AG08396 (cell line): ENCODE measurements around the gene RYK.
"Not testable (repeated sequence)": the region's sequence is repeated elsewhere in the genome, so short reads cannot be mapped to it uniquely, and the experiment has no call there.

Experiments
- DNase-seq: peaks from one replicate; pipeline ENCODE4 v3.0.0; 2012; ENCODE audit warnings: low spot score, mixed read lengths

Gene RYK

GRCh38 chr3:134255404-134255803, 4.7 kb upstream of the RYK start:
- DNase-seq: no peak

DNA sequence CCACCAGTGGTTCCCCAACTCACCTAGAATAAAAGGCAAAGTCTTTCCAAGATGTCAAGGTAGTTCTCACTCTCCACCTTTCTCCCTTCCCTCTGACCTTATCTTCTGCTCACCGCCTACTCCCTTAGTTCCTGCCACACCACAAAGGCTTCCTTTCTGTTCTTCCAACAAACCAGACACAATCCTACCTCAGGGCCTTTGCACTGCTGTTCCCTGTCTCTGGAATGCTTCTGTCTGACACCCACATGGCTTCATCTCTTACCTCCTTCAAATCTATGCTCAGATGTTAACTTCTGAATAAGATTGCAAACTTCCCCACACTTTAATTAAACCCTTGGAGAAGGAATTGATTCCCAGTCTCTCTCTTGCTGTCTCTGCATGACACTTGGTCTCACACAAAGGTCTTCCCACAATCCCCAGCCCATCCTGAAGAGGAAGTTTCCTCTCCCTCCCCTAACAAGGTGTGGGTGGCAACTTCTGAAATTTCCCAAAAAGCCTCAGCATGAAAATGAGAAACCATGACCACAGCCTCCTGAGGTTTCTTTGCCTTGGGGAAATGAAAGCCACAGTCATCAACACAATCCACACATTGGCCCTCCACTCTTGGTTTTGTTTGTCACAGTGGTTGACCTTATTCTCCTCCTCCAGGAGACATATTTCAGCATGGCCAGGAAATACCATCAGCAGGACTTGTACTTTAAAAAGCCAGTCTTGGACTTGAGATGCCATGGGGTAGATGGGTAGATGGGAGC, 3.0 kb upstream of the RYK start:
- no peak for DNase-seq

DNA sequence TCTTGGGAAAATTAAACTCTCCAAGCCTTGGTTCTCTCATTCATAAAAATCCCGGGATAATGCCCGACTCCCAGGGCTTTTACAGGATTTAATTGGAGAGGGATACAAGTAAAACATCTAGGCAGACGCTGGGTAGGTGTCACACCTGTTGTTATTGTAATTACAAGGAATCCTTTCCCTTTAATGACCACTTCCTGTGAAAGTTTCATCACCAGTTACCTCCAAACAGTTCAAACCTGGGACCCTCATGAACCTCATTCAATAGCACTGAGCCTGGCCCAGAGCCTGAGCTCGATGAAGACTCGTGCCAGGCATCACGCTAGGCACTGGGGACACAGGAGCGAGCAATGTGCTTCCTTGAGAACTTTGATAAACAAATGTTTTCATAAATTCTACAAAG, 2.1 kb upstream of the RYK start:
- no peak for DNase-seq

DNA sequence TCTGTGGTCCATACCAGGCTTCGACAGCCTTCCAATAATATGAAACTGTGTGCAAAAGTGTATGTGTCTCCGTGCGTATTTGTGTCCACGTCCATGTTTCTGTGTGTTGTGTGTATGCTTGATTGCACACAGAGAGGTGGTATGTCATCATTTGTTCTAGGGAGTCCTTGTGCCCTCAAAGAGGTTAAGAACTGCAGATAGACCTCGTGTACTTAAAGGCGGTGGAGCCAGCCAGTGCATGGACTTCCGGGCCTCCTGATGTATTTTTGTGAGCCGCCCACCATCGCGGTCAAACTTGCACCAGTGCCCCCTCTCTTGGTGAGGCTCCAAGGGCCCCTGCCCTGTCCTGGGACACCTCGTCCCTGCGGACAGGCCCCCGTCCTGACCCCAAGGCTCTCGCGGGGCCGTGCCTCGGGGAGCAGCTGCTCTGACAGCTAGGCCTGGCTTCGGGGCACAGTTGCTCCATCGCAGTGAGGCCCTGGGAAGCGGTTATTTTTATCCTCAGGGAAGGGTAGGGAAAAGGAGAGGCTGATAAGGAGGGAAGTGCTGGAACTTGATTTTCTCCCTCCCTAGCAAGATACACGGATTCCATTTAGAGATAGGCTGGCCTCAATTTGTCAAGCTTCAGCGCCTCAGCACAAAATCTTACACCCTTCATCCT, 1.2 kb upstream of the RYK start:
- no peak for DNase-seq

GRCh38 chr3:134249935-134250716, 533 bp downstream of the RYK start:
- DNase-seq: peak; percentile 79

- DNase-seq: no peak
Measured at GRCh38 chr3:134249296-134249841, 1.3 kb downstream of the RYK start.

- DNase-seq: no peak
Measured at GRCh38 chr3:134244921-134245320, 5.7 kb downstream of the RYK start.

DNA sequence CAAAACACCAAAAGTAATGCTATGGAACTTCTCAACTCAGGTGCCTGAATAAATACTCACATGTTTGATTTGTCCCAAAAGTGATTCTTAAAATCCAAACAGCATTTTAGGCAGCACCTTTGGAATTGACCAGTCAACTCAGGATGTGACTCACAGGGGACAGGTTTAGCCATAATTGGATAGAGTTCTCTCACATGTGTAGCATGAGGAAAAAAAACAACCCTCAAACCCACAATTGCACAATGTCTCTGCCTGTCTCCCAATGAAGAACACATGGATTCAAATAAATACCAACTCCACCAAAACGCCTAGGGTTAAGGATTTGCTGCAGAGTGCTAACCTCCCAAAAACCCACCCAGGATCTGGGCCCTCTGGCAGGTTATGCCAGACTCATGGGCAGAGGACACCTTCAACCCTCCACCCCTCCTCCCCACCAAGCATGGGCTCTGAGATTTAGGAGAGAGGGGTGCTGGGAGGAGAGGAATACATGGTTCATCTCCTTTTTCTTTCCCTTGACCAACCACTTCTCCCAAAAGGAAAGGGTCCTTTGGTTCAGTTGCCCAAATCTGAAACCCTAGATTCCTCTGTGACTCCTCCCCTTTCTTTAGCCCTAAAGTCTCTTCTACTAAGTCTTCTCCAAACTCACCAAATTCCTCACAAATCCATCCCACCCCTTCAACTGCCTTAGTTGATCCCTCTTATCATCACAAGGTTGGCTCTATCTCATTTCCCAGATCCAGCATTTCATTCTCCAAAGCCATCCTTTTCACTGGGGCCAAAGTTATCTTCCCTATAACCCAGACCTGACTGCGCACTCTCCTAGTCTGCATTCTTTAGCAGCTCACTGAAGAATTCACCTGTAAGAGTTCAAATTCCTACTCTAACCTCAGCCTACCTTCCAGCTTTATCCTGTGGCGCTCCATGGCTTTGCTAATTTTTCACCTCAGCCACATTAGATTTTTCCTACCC, 7.7 kb downstream of the RYK start:
- peak; percentile 61 for DNase-seq

GRCh38 chr3:134239538-134239937, 11.1 kb downstream of the RYK start:
- DNase-seq: no peak

- DNase-seq: no peak
Measured at GRCh38 chr3:134237454-134238145, 13.1 kb downstream of the RYK start.

- no peak for DNase-seq
Measured at GRCh38 chr3:134236505-134237170, 14.0 kb downstream of the RYK start.

DNA sequence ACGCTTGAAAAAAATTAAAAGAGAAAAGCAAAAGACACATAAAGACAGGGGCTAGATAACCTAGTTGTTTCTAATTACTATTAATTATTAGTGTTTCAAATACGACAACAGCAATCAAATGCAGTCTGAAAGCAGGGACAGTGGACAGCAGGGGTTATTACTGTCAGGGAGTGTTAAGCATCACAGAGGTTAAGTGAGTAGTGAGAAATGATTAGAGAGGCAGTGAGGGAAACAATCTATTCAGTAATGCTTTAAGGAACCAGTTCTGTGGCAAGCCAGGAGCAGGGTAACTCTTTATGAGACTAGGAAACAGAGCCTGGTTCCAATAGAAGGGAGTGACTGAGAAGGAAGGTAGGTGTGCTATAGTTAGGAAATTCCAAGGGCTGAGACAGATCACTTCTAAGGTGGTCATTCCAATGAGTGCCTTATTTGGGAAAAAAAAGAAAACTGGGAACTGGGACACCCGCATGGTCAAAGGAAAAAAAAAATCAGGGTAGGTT, 15.0 kb downstream of the RYK start:
- no peak for DNase-seq

DNA sequence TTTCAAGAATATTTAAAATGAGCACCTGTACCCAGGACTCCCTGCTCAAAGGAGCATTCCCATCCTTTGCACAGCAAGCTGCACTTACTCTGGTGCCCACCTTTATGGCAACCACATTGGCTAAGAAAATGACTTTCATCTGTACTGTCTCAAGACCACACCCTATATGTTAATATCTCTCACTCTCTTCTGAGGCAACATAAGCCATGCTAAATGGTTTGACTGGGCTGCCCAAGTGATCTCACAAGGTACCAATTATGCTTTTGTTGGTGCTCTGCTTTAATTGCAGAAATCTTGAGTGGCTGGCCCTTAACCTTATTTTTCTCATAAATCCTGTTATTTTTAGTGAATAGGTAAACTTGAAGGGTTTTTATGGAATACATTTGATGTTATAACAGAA, 17.7 kb downstream of the RYK start:
- DNase-seq: no peak

DNA sequence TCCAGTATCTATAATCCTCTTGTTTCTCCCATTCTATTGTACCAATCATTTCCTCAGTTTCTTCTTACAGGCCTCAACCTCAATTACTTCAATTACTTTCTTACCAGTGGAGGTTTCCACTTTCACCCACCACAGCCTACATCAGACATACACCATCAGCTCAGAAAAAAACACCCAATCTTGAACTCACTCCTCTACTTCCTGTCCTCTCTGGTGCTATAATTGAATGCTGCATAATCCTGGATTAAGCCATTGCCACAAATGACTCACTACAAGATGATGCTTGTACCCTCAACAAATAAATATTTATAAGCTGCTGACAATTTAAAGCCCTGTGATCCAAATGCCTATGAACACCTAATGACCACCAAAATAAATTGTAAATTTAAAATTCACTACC, 18.5 kb downstream of the RYK start:
- no peak for DNase-seq

- DNase-seq: no peak
Measured at GRCh38 chr3:134231131-134231530, 19.5 kb downstream of the RYK start.

DNA sequence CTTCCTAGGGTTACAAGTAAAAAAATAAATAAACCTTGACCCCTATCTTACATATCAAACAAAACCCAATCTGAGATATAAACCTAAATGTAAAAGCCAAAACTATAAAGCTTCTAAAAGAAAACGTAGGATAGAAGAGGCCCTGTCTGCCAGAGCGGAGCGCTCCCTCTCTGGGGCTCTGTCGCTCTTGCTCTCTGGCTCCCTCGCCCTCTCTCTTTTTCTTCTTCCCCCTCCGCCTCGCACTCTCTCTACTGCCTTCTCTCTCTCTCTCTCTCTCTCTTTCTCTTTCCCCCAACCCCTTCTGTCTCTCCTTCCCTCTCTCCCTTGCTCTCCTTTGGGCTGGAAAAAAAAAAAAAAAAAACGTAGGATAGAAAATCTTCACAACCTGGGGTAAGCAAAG, 21.6 kb downstream of the RYK start:
- DNase-seq: no peak

DNA sequence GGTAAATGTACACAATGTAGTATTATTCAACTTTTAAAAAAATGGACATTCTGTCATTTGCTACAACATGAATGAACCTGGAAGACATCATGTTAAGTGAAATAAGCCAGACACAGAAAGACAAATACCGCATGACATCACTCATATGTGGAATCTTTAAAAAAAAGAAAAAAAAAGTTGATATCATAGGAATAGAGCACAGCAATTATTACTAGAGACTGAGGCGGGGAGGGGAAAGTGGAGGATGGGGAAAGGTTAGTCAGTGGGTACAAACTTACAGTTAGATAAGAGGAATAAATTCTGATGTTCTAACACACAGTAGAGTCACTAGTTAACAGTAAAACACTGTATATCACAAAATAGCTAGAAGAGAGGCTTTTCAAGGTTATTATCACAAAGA, 22.2 kb downstream of the RYK start:
- no peak for DNase-seq

DNA sequence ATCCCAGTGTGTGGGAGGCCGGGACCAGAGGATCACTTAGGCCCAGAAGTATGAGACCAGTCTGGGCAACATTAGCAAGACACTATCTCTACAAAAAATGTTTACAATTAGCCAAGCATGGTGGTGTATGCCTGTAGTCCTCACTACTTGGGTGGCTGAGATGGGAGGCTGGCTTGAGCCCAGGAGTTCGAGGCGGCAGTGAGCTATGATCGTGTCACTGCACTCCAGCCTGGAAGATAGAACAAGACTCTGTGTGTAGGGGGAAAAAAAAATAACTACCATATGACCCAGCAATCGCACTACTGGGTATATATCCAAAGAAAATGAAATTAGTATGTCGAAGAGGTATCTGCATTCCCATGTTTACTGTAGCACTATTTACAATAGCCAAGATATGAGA, 22.6 kb downstream of the RYK start:
- DNase-seq: no peak

DNA sequence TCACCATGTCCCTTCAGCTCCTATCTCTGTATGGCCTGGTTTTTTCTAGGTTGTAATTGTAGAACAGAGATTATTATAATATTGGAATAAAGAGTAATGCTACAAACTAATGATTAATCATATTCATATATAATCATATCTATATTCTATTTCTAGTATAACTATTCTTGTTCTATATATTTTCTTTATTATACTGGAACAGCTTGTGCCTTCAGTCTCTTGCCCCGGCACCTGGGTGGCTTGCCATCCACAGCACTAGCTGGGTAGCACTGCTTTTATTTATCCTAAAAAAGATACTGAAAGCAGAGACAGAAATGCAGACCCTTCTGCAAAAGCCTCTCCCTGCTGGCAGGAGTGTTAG, 25.9 kb downstream of the RYK start:
- not testable (repeated sequence) for DNase-seq

GRCh38 chr3:134222835-134223234, 27.8 kb downstream of the RYK start:
- DNase-seq: no peak
